SK-N-SH treated with all-trans-retinoic acid at 6 μM for 48 hours (cell line): ENCODE data around the gene MIGA2.

Experiments
- ARNTL ChIP-seq: fragments of 450-650 bp; formaldehyde crosslinking; IDR thresholded peaks from 2 replicates; pipeline ENCODE4 v1.5.0; 2020; ENCODE audit warnings: low read depth, mild to moderate bottlenecking, moderate library complexity, borderline replicate concordance
- BACH2 ChIP-seq: fragments of 250-450 bp; sonication (Bioruptor Pico); IDR thresholded peaks from 2 replicates; pipeline ENCODE4 v1.9.0; 2021; ENCODE audit warnings: mild to moderate bottlenecking, borderline replicate concordance
- CREB5 ChIP-seq: fragments of 250-450 bp; sonication (Bioruptor Pico); IDR thresholded peaks from 2 replicates; pipeline ENCODE4 v1.5.1; 2020; ENCODE audit warnings: low read depth, mild to moderate bottlenecking, moderate library complexity
- ESRRG ChIP-seq: fragments of 250-450 bp; sonication (Bioruptor Pico); IDR thresholded peaks from 2 replicates; pipeline ENCODE4 v1.6.1; 2021; ENCODE audit warnings: mild to moderate bottlenecking
- OSR1 ChIP-seq: fragments of 250-450 bp; sonication (Bioruptor Pico); IDR thresholded peaks from 2 replicates; pipeline ENCODE4 v1.8.0; 2022; ENCODE audit warnings: moderate library complexity, mild to moderate bottlenecking, inconsistent platforms
- SNAI2 ChIP-seq: fragments of 250-450 bp; sonication (Bioruptor Pico); IDR thresholded peaks from 2 replicates; pipeline ENCODE4 v1.5.0; 2020; ENCODE audit warnings: mild to moderate bottlenecking, moderate library complexity
- TCF4 ChIP-seq: fragments of 250-450 bp; sonication (Bioruptor Pico); IDR thresholded peaks from 2 replicates; pipeline ENCODE4 v1.8.0; 2021; ENCODE audit warnings: mild to moderate bottlenecking, moderate library complexity, borderline replicate concordance
- TOX ChIP-seq: fragments of 250-450 bp; sonication (Bioruptor Pico); IDR thresholded peaks from 2 replicates; pipeline ENCODE4 v1.8.0; 2021; ENCODE audit warnings: mild to moderate bottlenecking, moderate library complexity, borderline replicate concordance
- TSHZ2 ChIP-seq: fragments of 250-450 bp; sonication (Bioruptor Pico); IDR thresholded peaks from 2 replicates; pipeline ENCODE4 v1.5.0; 2020; ENCODE audit warnings: mild to moderate bottlenecking, moderate library complexity
- TF ChIP-seq, protein P1 (sequence below): fragments of 250-450 bp; sonication (Bioruptor Pico); IDR thresholded peaks from 2 replicates; pipeline ENCODE4 v1.8.0; 2020; ENCODE audit warnings: mild to moderate bottlenecking, moderate library complexity, borderline replicate concordance

- no peak for TF ChIP-seq SNAI2 (CRISPR knock-in tag)
- TF ChIP-seq, protein P1, sequence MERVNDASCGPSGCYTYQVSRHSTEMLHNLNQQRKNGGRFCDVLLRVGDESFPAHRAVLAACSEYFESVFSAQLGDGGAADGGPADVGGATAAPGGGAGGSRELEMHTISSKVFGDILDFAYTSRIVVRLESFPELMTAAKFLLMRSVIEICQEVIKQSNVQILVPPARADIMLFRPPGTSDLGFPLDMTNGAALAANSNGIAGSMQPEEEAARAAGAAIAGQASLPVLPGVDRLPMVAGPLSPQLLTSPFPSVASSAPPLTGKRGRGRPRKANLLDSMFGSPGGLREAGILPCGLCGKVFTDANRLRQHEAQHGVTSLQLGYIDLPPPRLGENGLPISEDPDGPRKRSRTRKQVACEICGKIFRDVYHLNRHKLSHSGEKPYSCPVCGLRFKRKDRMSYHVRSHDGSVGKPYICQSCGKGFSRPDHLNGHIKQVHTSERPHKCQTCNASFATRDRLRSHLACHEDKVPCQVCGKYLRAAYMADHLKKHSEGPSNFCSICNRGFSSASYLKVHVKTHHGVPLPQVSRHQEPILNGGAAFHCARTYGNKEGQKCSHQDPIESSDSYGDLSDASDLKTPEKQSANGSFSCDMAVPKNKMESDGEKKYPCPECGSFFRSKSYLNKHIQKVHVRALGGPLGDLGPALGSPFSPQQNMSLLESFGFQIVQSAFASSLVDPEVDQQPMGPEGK (CRISPR knock-in tag), result no peak
- no peak for TF ChIP-seq BACH2
- TF ChIP-seq CREB5 (CRISPR knock-in tag), result no peak
- no peak for TF ChIP-seq TSHZ2 (CRISPR knock-in tag)
- no peak for TF ChIP-seq OSR1
- TF ChIP-seq ARNTL (CRISPR knock-in tag), result no peak
- TF ChIP-seq TCF4 (CRISPR knock-in tag), result no peak
- no peak for TF ChIP-seq TOX (CRISPR knock-in tag)
- no peak for TF ChIP-seq ESRRG
These were observed 65.7 kb downstream of the MIGA2 start for GRCh38 chr9:129102095-129102525.
